GM10266 (cell line): ENCODE data around the gene INS.

Experiments
- DNase-seq: peaks from one replicate; pipeline ENCODE4 v3.0.0; 2012; ENCODE audit errors: extremely low spot score
- TF ChIP-seq, protein P1 (sequence below): IDR thresholded peaks from 2 replicates; pipeline ENCODE4 v1.5.1; 2012; ENCODE audit warnings: mild to moderate bottlenecking, low read depth; ENCODE audit not compliant: control insufficient read depth, insufficient read depth; ENCODE audit errors: missing control alignments

INS gene

DNA sequence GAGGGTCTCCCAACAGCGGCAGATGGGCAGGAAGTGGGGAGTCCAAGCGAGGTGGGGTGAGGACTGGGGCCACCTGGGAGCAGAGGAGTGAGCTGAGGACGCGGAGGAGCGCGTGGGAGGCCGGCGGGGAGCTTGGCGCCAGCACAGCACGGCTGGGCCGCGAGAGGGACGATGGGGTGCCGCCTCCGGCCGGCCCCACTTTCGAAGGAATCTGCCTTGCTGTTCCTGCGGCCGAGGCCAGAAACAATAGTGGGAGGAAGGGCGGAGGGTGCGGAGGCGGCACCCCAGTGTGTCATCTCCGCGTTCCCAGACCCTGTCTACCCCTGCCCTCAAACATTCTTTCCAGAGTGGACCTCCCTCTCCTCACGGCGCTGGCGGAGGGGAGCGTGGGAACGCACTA lies 5.5 kb downstream of the INS start:
- TF ChIP-seq, protein P1, sequence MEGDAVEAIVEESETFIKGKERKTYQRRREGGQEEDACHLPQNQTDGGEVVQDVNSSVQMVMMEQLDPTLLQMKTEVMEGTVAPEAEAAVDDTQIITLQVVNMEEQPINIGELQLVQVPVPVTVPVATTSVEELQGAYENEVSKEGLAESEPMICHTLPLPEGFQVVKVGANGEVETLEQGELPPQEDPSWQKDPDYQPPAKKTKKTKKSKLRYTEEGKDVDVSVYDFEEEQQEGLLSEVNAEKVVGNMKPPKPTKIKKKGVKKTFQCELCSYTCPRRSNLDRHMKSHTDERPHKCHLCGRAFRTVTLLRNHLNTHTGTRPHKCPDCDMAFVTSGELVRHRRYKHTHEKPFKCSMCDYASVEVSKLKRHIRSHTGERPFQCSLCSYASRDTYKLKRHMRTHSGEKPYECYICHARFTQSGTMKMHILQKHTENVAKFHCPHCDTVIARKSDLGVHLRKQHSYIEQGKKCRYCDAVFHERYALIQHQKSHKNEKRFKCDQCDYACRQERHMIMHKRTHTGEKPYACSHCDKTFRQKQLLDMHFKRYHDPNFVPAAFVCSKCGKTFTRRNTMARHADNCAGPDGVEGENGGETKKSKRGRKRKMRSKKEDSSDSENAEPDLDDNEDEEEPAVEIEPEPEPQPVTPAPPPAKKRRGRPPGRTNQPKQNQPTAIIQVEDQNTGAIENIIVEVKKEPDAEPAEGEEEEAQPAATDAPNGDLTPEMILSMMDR: no peak
- DNase-seq: no peak

DNA sequence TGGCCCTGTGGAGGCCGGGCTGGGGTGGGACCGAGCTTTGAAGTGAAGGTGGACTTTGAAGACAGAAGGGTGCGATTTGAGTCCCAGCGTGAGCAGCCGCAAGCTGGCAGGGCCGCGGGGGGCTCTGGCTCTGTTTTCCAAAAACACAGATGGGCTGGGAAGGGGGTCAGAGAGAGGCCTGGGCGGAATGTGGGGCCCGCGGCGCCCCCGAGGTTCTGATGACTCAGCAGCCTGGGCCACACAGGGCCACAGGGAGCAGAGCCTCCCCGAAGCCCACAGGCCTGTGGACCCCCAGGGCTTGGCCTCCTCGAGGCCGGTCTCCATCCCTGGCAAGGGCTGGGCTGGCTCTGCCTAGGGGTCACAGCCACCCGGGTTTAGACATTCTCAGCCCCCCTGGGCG lies 6.1 kb downstream of the INS start:
- TF ChIP-seq, protein P1: no peak
- DNase-seq: no peak

DNA sequence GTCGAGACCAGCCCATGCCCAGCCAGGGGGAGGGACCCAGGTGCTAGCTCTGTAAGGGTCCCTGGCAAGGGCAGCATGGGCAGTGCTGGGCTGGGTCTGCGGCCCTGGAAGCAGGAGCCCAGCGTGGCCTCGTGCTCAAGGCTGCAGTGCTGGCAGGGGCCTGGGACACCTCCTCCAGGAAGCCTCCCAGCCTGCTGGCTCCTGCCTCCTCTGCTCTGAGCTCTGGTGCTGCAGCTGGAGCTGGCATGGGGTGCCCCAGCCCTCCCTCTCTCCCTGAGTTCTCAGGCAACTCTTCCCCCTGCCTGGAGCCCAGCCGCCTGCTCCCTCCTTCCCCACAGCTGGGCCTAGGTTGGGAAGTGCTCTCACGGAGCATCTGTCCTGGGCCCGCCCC lies 6.8 kb downstream of the INS start:
- no peak for DNase-seq
- TF ChIP-seq, protein P1: no peak

DNA sequence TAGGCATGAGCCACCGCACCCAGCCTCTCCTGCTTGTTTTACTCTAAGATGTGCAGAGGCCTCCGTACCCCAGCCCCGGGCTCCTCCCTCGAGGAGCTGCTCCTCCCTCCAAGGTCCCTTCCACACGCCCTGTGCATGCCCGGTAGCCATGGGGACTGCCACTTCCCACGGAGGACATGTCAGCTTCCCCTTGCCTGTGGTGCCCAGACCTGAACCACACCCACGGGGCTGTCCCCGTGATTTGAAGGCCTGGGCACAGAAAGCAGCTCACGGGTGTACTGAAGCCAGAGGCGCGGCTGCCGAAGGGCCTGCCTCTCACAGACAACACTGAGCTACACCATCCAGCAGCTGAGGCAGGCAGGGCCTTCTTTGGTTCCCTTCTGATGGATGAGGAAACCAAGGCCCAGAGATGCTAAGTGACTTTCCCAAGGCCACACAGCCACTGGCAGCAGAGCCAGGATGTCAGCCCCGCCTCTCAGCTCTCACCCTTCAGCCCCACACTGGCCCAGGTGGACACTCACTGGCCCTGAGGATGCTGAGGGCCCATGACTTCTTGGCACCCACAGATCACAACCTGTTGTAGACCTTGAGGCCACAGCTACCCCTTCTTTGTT lies 7.3 kb downstream of the INS start:
- TF ChIP-seq, protein P1: no peak

DNA sequence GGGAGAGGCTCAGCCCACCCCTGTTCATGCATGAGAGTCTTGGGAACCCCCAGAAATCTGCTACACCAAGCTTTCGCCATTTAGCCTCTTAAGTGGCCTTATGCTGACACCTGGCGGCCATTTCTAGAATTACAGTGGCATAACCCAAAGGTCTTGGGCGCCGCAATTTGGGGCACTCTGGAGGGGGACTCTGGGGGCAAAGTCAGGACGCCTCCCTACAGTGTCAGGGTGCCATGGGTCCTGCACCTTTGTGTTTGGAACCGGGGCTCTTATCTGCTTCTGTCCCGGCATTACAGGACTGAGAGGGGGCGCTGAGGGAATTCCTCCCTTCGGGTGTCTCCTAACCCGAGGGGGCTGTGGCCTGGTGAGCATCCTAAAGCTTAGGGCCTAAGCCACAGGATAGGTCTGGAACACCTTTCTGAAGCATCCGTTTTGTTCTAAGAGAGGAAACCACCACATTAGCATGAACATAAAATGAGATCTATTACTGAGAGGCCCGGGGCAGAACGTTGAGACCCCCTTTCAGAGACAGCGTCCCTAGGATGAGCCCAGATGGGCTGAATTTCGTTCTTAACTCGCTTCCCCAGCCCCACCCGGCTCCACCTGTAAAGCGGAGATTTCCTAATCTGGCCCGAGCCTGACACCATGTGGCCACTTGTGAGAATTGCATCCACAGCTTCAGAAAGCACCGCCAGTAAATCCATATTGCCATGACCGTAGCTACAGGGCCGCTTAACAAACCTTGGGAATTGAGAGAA lies 9.3 kb downstream of the INS start:
- DNase-seq: peak; percentile 88
- TF ChIP-seq, protein P1: peak; percentile 86

More for the DNA sequence above, 7.3 kb downstream of the INS start:
- no peak for DNase-seq

DNA sequence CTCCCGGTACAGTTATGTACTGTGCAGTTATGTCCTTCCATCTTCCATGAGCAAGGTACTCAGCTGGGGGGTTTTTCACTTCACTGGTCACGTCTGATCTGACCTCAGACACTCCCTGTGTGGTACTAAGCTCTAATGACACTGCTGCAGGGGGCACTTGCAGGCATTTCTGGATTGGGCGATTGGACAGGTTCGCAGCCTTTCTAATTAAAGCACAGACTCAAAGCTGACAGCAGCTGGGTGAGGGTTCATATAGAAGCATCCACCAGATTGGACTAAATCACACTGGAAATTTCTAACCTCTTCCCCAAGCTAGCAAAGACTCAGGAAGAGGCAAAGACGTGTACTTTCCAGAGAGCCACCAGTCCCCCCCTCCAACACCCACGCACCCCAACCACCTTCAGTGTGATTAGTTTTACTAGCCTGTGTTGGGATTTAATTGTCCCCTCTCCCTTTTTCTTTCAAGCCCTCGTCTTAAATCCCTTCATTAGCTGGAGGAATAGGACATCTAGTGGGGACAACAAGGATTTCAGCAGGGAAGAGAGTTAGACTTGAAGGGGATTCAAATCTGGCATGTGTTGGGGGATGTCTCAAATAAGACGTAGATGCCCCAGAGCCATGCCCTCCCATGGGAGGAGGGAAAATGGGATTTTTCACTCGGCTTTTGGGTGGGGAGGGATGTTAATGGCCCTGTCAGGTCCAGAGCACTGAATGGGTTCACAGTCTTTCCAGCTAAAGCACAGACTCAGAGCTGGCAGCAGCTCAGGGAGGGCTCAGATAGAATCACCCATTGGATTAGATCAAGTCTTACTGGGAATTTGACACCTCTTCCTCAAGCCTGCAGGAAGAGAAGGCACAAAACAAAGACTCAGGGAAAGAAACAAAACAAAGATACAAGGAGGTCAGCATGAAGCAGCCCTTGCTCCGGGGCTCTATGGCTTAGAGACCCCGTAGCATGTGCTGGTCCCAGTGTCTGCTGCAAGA lies 10.9 kb downstream of the INS start:
- TF ChIP-seq, protein P1: peak; percentile 22
- DNase-seq: no peak
